ENCODE results near the gene NUDT3.
"Not testable (repeated sequence)": the region's sequence is repeated elsewhere in the genome, so short reads cannot be mapped to it uniquely, and the experiment has no call there.

The NUDT3 gene

GRCh38 chr6:34338377-34338776 is 54.1 kb downstream of the NUDT3 start:
- H3K9me3 ChIP-seq (ENCODE audit: control insufficient read depth in 2 of 2, low read length in 2 of 2): no peaks in the 10 kb centered on the region
- H3K4me1 ChIP-seq (ENCODE audit: control insufficient read depth in 2 of 2, insufficient read depth in 2 of 2, low read length in 2 of 2): peaks cover 8 to 12% of the 10 kb centered on the region in 2 donors
- H3K36me3 ChIP-seq (ENCODE audit: control insufficient read depth in 2 of 2, insufficient read depth in 2 of 2, low read length in 2 of 2): no peaks in the 10 kb centered on the region
- no peak overlapping the region for H3K9ac ChIP-seq (ENCODE audit: low read depth in 1 of 2, low read length in 2 of 2)
- H3K27me3 ChIP-seq (ENCODE audit: control insufficient read depth in 2 of 2, insufficient read depth in 2 of 2, low read length in 2 of 2): no peaks in the 10 kb centered on the region
- no peak overlapping the region for H3K4me3 ChIP-seq (ENCODE audit: low read length in 2 of 2)
- H3K27ac ChIP-seq (ENCODE audit: low read depth in 2 of 2, low read length in 2 of 2): no peak overlapping the region

DNA sequence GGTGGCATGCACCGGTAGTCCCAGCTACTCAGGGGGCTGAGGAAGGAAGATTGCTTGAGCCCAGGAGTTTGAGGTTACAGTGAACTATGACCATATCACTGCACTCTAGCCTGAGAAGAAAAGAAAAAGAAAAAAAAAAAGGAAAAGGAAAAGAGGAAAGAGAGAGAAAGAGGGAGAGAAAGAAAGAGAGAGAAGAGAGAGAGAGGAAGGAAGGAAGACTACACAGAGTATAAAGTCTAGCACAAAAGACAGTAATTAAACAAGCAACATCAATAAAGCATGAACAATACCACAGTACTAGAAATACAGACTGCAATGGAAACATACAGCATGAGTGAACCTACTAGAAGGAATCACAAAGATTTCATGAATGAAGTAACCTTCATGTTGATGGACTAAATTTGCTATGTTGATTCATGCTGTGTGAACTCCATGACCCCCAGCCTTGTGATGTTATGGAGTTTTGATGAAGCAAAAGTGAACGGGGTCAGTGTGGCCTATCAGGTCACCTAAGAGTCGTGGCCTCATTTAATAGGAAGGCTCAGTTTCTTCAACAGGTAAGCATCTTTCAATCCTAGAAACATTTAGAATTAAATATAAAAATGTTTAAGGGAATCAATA is 57.6 kb downstream of the NUDT3 start:
- no peaks in the 10 kb centered on the region for H3K9me3 ChIP-seq (ENCODE audit: control insufficient read depth in 2 of 2, low read length in 2 of 2)
- no peak overlapping the region for H3K4me3 ChIP-seq (ENCODE audit: low read length in 2 of 2)
- no peak overlapping the region for H3K9ac ChIP-seq (ENCODE audit: low read depth in 1 of 2, low read length in 2 of 2)
- H3K36me3 ChIP-seq (ENCODE audit: control insufficient read depth in 2 of 2, insufficient read depth in 2 of 2, low read length in 2 of 2): no peaks in the 10 kb centered on the region
- H3K27me3 ChIP-seq (ENCODE audit: control insufficient read depth in 2 of 2, insufficient read depth in 2 of 2, low read length in 2 of 2): no peaks in the 10 kb centered on the region
- no peak overlapping the region for H3K27ac ChIP-seq (ENCODE audit: low read depth in 2 of 2, low read length in 2 of 2)
- H3K4me1 ChIP-seq (ENCODE audit: control insufficient read depth in 2 of 2, insufficient read depth in 2 of 2, low read length in 2 of 2): peaks cover 5 to 12% of the 10 kb centered on the region in 2 donors

DNA sequence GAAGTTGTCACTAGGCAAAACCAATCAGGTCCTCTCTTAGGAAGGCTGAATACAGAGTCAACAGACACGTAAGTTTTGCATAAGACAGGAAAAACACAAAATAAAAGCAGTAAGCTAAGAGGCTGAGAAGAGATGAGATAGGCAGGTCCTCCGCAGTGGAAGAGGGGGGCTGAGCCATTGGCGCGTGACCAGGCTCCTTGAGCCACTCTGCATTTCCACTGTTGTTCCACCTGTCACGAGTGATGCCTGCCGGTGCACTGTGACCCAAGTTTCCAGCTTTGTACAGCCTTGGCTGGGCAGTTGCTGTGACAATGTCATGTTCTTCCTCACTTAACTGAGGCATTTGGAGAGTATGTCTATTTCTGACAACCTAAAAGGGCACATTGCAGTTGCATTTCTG is 58.6 kb downstream of the NUDT3 start:
- no peak overlapping the region for H3K27ac ChIP-seq (ENCODE audit: low read depth in 2 of 2, low read length in 2 of 2)
- H3K4me3 ChIP-seq (ENCODE audit: low read length in 2 of 2): no peak overlapping the region
- no peaks in the 10 kb centered on the region for H3K27me3 ChIP-seq (ENCODE audit: control insufficient read depth in 2 of 2, insufficient read depth in 2 of 2, low read length in 2 of 2)
- no peak overlapping the region for H3K9ac ChIP-seq (ENCODE audit: low read depth in 1 of 2, low read length in 2 of 2)
- no peaks in the 10 kb centered on the region for H3K36me3 ChIP-seq (ENCODE audit: control insufficient read depth in 2 of 2, insufficient read depth in 2 of 2, low read length in 2 of 2)
- H3K4me1 ChIP-seq (ENCODE audit: control insufficient read depth in 2 of 2, insufficient read depth in 2 of 2, low read length in 2 of 2): peaks cover 5 to 10% of the 10 kb centered on the region in 2 donors
- H3K9me3 ChIP-seq (ENCODE audit: control insufficient read depth in 2 of 2, low read length in 2 of 2): no peaks in the 10 kb centered on the region

DNA sequence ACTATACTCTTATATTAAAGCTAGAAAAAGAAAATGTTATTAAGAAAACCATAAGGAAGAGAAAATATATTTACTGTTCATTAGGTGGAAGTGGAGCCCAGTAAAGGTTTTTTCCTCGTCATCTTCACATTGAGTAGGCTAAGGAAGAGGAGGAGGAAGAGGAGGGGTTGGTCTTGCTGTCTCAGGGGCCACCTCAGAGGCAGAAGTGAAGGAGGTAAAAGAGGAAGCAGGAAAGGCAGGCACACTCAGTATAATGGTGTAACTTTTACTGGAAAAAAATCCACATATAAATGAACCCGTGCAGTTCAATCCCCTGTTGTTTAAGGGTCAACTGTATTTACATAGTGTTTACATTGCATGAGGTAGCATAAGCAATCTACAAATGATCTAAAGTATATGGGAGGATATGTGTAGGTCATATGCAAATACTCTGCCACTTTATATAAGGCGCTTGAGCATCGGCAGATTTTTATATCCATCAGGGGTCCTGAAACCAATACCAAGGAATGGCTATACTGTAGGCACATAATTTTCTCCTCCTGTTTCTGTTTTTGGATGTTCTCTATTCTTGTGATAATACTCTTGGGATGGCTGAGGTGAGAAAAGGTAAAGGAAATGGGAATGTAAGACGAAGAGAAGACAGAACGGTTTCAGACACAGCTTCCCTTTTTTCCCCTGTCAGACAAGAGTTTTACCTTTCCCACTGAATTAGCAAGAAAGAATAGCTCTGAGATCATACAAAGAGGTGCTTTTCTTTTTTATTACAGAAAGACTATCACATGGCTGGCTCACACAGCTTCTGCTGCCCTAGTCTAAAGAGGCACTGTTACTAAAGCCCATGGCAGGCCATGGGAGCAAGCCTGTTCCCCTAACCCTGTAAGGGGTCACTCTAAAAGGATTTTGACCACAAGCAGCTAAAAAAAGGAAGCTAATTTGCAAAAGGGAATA is 59.9 kb downstream of the NUDT3 start:
- peaks cover 0 to 3% of the 10 kb centered on the region in 2 donors for H3K4me1 ChIP-seq (ENCODE audit: control insufficient read depth in 2 of 2, insufficient read depth in 2 of 2, low read length in 2 of 2)
- H3K4me3 ChIP-seq (ENCODE audit: low read length in 2 of 2): no peak overlapping the region
- no peak overlapping the region for H3K27ac ChIP-seq (ENCODE audit: low read depth in 2 of 2, low read length in 2 of 2)
- no peaks in the 10 kb centered on the region for H3K9me3 ChIP-seq (ENCODE audit: control insufficient read depth in 2 of 2, low read length in 2 of 2)
- no peaks in the 10 kb centered on the region for H3K27me3 ChIP-seq (ENCODE audit: control insufficient read depth in 2 of 2, insufficient read depth in 2 of 2, low read length in 2 of 2)
- H3K36me3 ChIP-seq (ENCODE audit: control insufficient read depth in 2 of 2, insufficient read depth in 2 of 2, low read length in 2 of 2): no peaks in the 10 kb centered on the region
- no peak overlapping the region for H3K9ac ChIP-seq (ENCODE audit: low read depth in 1 of 2, low read length in 2 of 2)

DNA sequence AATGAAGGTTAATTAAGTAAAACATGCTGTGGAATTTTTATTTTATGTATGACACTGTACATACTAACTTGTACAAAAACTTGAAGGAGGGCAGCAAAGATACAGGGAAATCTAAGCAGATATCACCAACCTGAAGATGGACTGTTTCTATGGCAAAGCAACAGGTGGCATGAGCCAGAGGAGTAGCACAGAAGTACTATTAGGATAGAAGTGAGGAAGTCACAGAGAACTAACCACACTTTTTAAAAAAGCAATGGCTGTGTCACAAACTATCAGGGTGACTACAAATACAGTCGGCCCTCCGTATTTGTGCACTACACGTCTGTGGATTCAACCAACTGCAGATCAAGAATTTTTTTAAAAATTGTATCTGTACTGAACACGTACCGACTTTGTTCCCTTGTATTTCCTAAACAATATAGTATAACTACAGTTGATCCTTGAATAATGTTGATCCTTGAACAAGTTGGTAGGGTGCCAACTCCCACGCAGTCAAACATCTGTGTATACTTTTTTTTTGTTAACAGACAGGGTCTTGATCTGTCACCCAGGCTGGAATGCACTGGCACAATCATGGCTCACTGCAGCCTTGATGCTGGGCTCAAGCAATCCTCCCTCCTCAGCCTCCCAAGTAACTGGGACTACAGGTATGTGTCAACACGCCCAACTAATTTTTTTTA is 61.0 kb downstream of the NUDT3 start:
- H3K4me3 ChIP-seq (ENCODE audit: low read length in 2 of 2): no peak overlapping the region
- no peak overlapping the region for H3K9ac ChIP-seq (ENCODE audit: low read depth in 1 of 2, low read length in 2 of 2)
- H3K36me3 ChIP-seq (ENCODE audit: control insufficient read depth in 2 of 2, insufficient read depth in 2 of 2, low read length in 2 of 2): no peaks in the 10 kb centered on the region
- H3K4me1 ChIP-seq (ENCODE audit: control insufficient read depth in 2 of 2, insufficient read depth in 2 of 2, low read length in 2 of 2): no peaks in the 10 kb centered on the region
- no peaks in the 10 kb centered on the region for H3K27me3 ChIP-seq (ENCODE audit: control insufficient read depth in 2 of 2, insufficient read depth in 2 of 2, low read length in 2 of 2)
- no peaks in the 10 kb centered on the region for H3K9me3 ChIP-seq (ENCODE audit: control insufficient read depth in 2 of 2, low read length in 2 of 2)
- H3K27ac ChIP-seq (ENCODE audit: low read depth in 2 of 2, low read length in 2 of 2): no peak overlapping the region

- H3K9me3 ChIP-seq (ENCODE audit: control insufficient read depth in 2 of 2, low read length in 2 of 2); H3K36me3 ChIP-seq (ENCODE audit: control insufficient read depth in 2 of 2, insufficient read depth in 2 of 2, low read length in 2 of 2); H3K4me3 ChIP-seq (ENCODE audit: low read length in 2 of 2); H3K27ac ChIP-seq (ENCODE audit: low read depth in 2 of 2, low read length in 2 of 2); H3K4me1 ChIP-seq (ENCODE audit: control insufficient read depth in 2 of 2, insufficient read depth in 2 of 2, low read length in 2 of 2); H3K27me3 ChIP-seq (ENCODE audit: control insufficient read depth in 2 of 2, insufficient read depth in 2 of 2, low read length in 2 of 2); H3K9ac ChIP-seq (ENCODE audit: low read depth in 1 of 2, low read length in 2 of 2): not testable (repeated sequence)
Observed at GRCh38 chr6:34329814-34330213, 62.7 kb downstream of the NUDT3 start.

DNA sequence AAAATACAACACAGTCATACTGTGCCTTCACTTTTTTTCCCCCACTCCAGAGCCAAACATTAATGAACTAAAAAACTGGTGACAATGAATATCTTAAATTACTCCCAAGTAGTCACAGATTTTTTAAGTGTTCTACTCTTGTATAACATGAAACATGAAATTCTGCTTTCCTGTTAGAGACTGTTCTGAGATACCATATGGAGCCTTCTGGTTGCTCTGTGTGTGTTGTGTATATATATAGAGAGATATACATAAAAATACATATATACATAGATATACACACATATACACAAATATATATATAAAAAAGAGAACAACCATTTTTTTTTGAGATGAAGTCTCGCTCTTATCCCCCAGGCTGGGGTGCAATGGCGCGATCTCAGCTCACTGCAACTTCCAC is 63.5 kb downstream of the NUDT3 start:
- Histone ChIP-seq H3K4me3 (ENCODE audit: low read length in 2 of 2) (no peak overlapping the region), H3K4me1 (ENCODE audit: control insufficient read depth in 2 of 2, insufficient read depth in 2 of 2, low read length in 2 of 2) (no peaks in the 10 kb centered on the region), H3K36me3 (ENCODE audit: control insufficient read depth in 2 of 2, insufficient read depth in 2 of 2, low read length in 2 of 2) (no peaks in the 10 kb centered on the region), H3K27ac (ENCODE audit: low read depth in 2 of 2, low read length in 2 of 2) (no peak overlapping the region), H3K9ac (ENCODE audit: low read depth in 1 of 2, low read length in 2 of 2) (no peak overlapping the region), H3K27me3 (ENCODE audit: control insufficient read depth in 2 of 2, insufficient read depth in 2 of 2, low read length in 2 of 2) (no peaks in the 10 kb centered on the region), H3K9me3 (ENCODE audit: control insufficient read depth in 2 of 2, low read length in 2 of 2) (no peaks in the 10 kb centered on the region)

- not testable (repeated sequence) for H3K9ac ChIP-seq (ENCODE audit: low read depth in 1 of 2, low read length in 2 of 2); H3K9me3 ChIP-seq (ENCODE audit: control insufficient read depth in 2 of 2, low read length in 2 of 2); H3K27me3 ChIP-seq (ENCODE audit: control insufficient read depth in 2 of 2, insufficient read depth in 2 of 2, low read length in 2 of 2); H3K27ac ChIP-seq (ENCODE audit: low read depth in 2 of 2, low read length in 2 of 2); H3K36me3 ChIP-seq (ENCODE audit: control insufficient read depth in 2 of 2, insufficient read depth in 2 of 2, low read length in 2 of 2); H3K4me3 ChIP-seq (ENCODE audit: low read length in 2 of 2); H3K4me1 ChIP-seq (ENCODE audit: control insufficient read depth in 2 of 2, insufficient read depth in 2 of 2, low read length in 2 of 2)
Observed at GRCh38 chr6:34327313-34328205, 64.9 kb downstream of the NUDT3 start.

GRCh38 chr6:34325633-34326032 is 66.8 kb downstream of the NUDT3 start:
- no peak overlapping the region for H3K27ac ChIP-seq (ENCODE audit: low read depth in 2 of 2, low read length in 2 of 2)
- H3K4me3 ChIP-seq (ENCODE audit: low read length in 2 of 2): no peak overlapping the region
- no peak overlapping the region for H3K9ac ChIP-seq (ENCODE audit: low read depth in 1 of 2, low read length in 2 of 2)
- H3K36me3 ChIP-seq (ENCODE audit: control insufficient read depth in 2 of 2, insufficient read depth in 2 of 2, low read length in 2 of 2): no peaks in the 10 kb centered on the region
- H3K27me3 ChIP-seq (ENCODE audit: control insufficient read depth in 2 of 2, insufficient read depth in 2 of 2, low read length in 2 of 2): no peaks in the 10 kb centered on the region
- no peaks in the 10 kb centered on the region for H3K9me3 ChIP-seq (ENCODE audit: control insufficient read depth in 2 of 2, low read length in 2 of 2)
- H3K4me1 ChIP-seq (ENCODE audit: control insufficient read depth in 2 of 2, insufficient read depth in 2 of 2, low read length in 2 of 2): no peaks in the 10 kb centered on the region

All from mucosa of rectum (tissue), 2 donors.